ENCODE data around the gene FNBP1L.
A peak's percentile ranks its signal among the peaks of the same experiment; 100 is the strongest.

FNBP1L gene

DNA sequence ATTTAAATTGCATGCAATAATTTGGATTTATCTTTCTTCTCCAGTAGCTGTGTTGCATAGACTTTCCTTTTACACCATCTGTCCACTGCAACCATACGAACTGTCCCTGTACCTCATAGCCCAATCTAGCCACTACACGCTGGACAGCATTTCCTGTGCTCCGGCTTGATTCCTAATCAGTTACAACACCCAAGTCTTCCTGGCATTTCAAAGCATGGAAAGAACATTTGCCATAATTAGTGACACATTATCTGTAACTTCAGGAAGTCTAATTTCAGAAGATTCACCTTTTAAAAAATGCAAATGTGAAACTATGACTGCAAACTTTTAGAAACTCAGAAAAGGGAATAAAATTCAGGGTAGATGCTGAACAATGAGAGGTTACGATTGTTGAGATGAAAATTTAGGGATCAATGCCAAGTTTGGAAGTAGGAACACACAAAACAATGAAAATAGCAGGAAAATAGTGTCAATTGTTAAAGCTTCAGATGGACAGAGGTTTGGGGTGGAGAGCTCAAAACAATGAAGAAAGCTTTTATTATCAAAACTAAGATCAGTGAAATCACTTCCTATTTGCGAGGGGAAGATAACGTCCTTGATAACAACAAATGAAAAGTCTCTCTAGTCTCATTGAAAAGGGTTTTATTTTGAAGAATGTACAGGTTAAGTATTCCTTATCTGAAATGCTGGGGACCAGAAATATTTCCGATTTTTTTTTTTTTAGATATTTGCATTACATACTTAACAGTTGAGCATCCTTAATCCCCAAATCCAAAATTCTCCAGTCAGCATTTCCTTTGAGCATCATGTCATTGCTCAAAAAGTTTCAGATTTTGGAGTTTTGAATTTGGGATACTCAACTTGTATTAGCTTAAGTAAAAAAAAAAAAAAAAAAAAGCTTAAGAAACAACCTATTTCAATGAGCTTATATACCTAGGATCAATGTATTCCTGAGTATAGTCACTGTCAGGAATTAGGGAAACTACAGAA, 107.3 kb downstream of the FNBP1L start:
- Histone ChIP-seq H3K4me1 (ENCODE audit: control insufficient read depth in 1 of 2, insufficient read depth in 2 of 2, low read length in 2 of 2) (peaks cover 34 to 37% of the 10 kb centered on the region in 2 donors), H3K36me3 (ENCODE audit: control insufficient read depth in 1 of 2, insufficient read depth in 2 of 2, low read length in 2 of 2) (peaks cover 11% of the 10 kb centered on the region in 2 donors), H3K9me3 (ENCODE audit: control insufficient read depth in 1 of 2, low read length in 2 of 2) (no peaks in the 10 kb centered on the region), H3K9ac (ENCODE audit: low read depth in 1 of 2, low read length in 2 of 2) (no peak overlapping the region), H3K27me3 (ENCODE audit: control insufficient read depth in 1 of 2, insufficient read depth in 2 of 2, low read length in 2 of 2) (no peaks in the 10 kb centered on the region), H3K27ac (ENCODE audit: low read depth, low read length) (peak overlapping the region; percentile 2), H3K4me3 (ENCODE audit: low read depth in 1 of 2, low read length in 2 of 2) (peak overlapping the region in 1 of 2 donors; percentile 13)

DNA sequence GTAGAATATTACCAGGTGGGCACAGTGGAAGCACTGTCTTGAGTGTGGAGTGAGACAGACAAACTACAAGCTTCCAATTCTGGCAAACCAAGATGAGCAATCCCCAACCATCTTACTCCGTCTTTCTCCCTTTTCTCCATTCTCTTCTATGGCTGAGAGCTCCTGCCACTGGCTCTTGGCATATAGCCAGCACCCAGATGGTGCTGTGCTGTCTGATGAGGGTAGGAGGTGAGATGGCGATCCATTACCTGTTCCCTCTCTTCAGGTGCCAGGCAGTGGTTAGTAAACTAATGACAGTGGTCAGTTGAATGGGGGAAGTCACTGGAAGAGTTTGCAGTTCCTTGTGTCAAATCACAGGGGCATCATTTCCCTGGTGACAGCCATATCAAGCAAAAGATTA, 108.4 kb downstream of the FNBP1L start:
- Histone ChIP-seq H3K27ac (ENCODE audit: low read depth, low read length) (no peak overlapping the region), H3K36me3 (ENCODE audit: control insufficient read depth in 1 of 2, insufficient read depth in 2 of 2, low read length in 2 of 2) (peaks cover 7 to 13% of the 10 kb centered on the region in 2 donors), H3K27me3 (ENCODE audit: control insufficient read depth in 1 of 2, insufficient read depth in 2 of 2, low read length in 2 of 2) (no peaks in the 10 kb centered on the region), H3K4me1 (ENCODE audit: control insufficient read depth in 1 of 2, insufficient read depth in 2 of 2, low read length in 2 of 2) (peaks cover 34 to 37% of the 10 kb centered on the region in 2 donors), H3K4me3 (ENCODE audit: low read depth in 1 of 2, low read length in 2 of 2) (no peak overlapping the region), H3K9me3 (ENCODE audit: control insufficient read depth in 1 of 2, low read length in 2 of 2) (no peaks in the 10 kb centered on the region), H3K9ac (ENCODE audit: low read depth in 1 of 2, low read length in 2 of 2) (no peak overlapping the region)

DNA sequence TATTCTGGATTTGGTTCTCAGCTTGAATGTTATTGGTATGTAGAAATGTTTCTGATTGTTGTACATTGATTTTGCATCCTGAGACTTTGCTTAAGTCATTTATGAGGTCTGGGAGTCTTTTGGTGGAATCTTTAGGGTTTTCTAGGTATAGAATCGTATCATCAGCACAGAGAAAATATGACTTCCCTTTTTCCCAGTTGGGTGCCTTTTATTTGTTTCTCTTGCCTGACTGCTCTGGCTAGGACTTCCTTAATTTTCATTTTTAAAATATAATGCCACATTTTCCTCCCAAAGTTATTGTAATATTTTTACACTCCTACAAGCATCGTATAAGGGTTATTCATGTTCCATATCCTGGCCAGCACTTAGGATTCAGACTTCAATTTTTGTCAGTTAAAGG, 111.1 kb downstream of the FNBP1L start:
- no peak overlapping the region for H3K9ac ChIP-seq (ENCODE audit: low read depth in 1 of 2, low read length in 2 of 2)
- H3K9me3 ChIP-seq (ENCODE audit: control insufficient read depth in 1 of 2, low read length in 2 of 2): no peaks in the 10 kb centered on the region
- peaks cover 10 to 18% of the 10 kb centered on the region in 2 donors for H3K4me1 ChIP-seq (ENCODE audit: control insufficient read depth in 1 of 2, insufficient read depth in 2 of 2, low read length in 2 of 2)
- H3K4me3 ChIP-seq (ENCODE audit: low read depth in 1 of 2, low read length in 2 of 2): no peak overlapping the region
- no peaks in the 10 kb centered on the region for H3K27me3 ChIP-seq (ENCODE audit: control insufficient read depth in 1 of 2, insufficient read depth in 2 of 2, low read length in 2 of 2)
- H3K27ac ChIP-seq (ENCODE audit: low read depth, low read length): no peak overlapping the region
- peaks cover 7 to 24% of the 10 kb centered on the region in 2 donors for H3K36me3 ChIP-seq (ENCODE audit: control insufficient read depth in 1 of 2, insufficient read depth in 2 of 2, low read length in 2 of 2)

DNA sequence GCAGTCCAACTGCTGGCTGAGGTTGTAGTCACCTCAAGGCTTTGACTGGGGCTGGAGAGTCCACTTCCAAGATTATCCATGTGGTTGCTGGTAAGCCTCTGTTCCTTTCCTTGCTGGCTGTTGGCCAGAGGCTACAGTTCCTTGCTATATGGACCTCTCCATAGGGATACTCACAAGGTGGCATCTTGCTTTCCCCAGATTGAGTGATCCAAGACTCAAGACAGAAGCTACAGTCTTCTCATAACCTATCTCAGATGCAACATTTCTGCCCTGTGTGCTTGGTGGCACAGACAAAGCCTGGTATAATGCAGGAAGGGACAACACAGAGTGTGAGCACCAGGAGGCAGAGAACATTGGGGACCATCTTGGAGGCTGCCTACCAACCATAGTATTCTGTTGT, 111.8 kb downstream of the FNBP1L start:
- Histone ChIP-seq H3K4me1 (ENCODE audit: control insufficient read depth in 1 of 2, insufficient read depth in 2 of 2, low read length in 2 of 2) (peaks cover 6 to 12% of the 10 kb centered on the region in 2 donors), H3K9ac (ENCODE audit: low read depth in 1 of 2, low read length in 2 of 2) (no peak overlapping the region), H3K36me3 (ENCODE audit: control insufficient read depth in 1 of 2, insufficient read depth in 2 of 2, low read length in 2 of 2) (peaks cover 7 to 27% of the 10 kb centered on the region in 2 donors), H3K4me3 (ENCODE audit: low read depth in 1 of 2, low read length in 2 of 2) (no peak overlapping the region), H3K27ac (ENCODE audit: low read depth, low read length) (no peak overlapping the region), H3K27me3 (ENCODE audit: control insufficient read depth in 1 of 2, insufficient read depth in 2 of 2, low read length in 2 of 2) (no peaks in the 10 kb centered on the region), H3K9me3 (ENCODE audit: control insufficient read depth in 1 of 2, low read length in 2 of 2) (no peaks in the 10 kb centered on the region)

DNA sequence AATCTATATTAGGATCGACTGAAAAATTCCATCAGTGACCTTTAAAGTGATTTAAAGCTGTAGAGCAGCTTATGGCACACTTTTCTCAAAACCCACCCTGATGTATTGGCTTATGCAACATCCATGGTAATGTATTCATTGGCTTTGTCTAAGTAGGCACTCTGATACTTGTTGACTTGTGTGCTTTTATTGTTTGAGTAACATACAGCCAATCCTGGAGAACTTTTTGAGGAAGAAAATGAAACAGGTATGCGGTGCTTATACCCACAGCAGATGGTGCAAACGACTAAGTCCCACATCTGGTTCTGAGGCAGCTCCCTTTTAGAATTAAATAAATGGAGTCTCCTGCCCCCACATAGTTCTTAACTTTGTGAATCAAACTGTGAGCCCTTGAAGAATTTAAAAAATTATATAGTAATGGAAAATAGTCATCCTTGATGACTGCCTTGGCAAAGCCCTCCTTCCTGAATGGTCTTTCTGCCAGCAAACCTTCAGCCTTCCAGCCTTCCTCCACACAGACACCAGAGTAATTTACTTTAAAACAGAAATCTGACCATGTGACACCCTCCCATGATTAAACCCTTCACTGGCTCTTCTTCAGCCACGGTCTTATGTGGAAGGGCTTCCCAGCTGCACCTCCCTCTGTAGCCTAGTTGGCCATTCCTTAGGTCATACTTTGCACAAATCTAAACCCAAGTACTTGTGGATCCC, 117.7 kb downstream of the FNBP1L start:
- no peak overlapping the region for H3K27ac ChIP-seq (ENCODE audit: low read depth, low read length)
- H3K36me3 ChIP-seq (ENCODE audit: control insufficient read depth in 1 of 2, insufficient read depth in 2 of 2, low read length in 2 of 2): peaks cover 20 to 66% of the 10 kb centered on the region in 2 donors

DNA sequence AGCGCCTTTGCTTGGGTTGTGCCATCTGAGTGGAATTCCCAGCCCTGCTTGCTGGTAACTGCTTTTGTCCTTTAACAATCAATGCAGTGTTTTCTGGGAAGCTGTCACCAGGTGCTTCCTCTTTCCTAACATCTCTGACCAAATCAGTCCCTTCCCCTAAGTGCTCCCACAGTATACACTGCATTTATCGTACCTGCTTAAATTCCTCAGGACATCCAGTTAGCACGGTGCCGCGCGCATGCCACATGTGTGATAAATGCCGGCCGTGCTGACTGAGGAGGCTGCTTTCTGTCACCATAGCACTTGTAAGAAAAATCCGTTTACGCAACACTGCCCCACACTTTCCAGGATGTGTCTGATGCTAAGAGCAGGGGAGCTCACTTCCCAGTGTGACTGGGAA, 118.3 kb downstream of the FNBP1L start:
- Histone ChIP-seq H3K27me3 (ENCODE audit: control insufficient read depth in 1 of 2, insufficient read depth in 2 of 2, low read length in 2 of 2) (no peaks in the 10 kb centered on the region), H3K27ac (ENCODE audit: low read depth, low read length) (no peak overlapping the region)

More for the DNA sequence above, 117.7 kb downstream of the FNBP1L start:
- H3K9ac ChIP-seq (ENCODE audit: low read depth in 1 of 2, low read length in 2 of 2): no peak overlapping the region
- H3K4me3 ChIP-seq (ENCODE audit: low read depth in 1 of 2, low read length in 2 of 2): no peak overlapping the region
- no peaks in the 10 kb centered on the region for H3K9me3 ChIP-seq (ENCODE audit: control insufficient read depth in 1 of 2, low read length in 2 of 2)
- H3K27me3 ChIP-seq (ENCODE audit: control insufficient read depth in 1 of 2, insufficient read depth in 2 of 2, low read length in 2 of 2): no peaks in the 10 kb centered on the region
- peaks cover 3 to 6% of the 10 kb centered on the region in 2 donors for H3K4me1 ChIP-seq (ENCODE audit: control insufficient read depth in 1 of 2, insufficient read depth in 2 of 2, low read length in 2 of 2)

DNA sequence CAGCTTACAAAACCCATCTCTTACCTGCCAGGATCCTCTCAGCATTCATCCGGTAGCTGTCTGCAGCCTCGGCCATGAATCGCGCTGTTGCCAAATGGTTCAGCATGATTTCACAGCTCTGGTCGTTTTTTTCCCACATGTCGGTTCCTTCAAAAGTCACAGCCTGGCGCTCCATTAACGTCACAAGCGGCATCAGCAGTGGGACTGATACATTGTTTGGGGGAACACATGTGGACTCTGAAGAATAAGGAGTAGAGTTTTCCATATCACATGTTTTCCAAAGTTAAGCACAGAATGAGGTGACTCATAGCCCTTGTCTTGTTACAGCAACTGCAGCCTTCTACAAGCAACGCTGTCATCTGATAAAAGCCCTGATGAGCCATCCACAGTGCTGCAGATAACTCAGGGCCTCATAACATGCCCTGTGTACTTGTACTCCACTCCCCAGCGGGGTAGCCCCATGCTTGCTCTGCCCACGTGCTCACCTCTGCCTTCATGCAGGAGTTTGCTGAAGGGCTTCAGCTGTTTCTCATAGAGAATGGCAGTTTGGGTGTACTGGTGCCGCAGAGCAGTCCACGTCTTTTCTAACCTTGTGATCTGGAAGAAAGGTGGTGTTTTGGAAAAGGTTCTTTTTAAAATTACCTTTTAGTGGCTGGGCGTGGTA, 119.5 kb downstream of the FNBP1L start:
- no peaks in the 10 kb centered on the region for H3K27me3 ChIP-seq (ENCODE audit: control insufficient read depth in 1 of 2, insufficient read depth in 2 of 2, low read length in 2 of 2)
- no peaks in the 10 kb centered on the region for H3K9me3 ChIP-seq (ENCODE audit: control insufficient read depth in 1 of 2, low read length in 2 of 2)
- no peak overlapping the region for H3K27ac ChIP-seq (ENCODE audit: low read depth, low read length)
- peaks cover 27 to 68% of the 10 kb centered on the region in 2 donors for H3K36me3 ChIP-seq (ENCODE audit: control insufficient read depth in 1 of 2, insufficient read depth in 2 of 2, low read length in 2 of 2)
- H3K4me3 ChIP-seq (ENCODE audit: low read depth in 1 of 2, low read length in 2 of 2): no peak overlapping the region
- H3K4me1 ChIP-seq (ENCODE audit: control insufficient read depth in 1 of 2, insufficient read depth in 2 of 2, low read length in 2 of 2): peaks cover 3 to 6% of the 10 kb centered on the region in 2 donors
- H3K9ac ChIP-seq (ENCODE audit: low read depth in 1 of 2, low read length in 2 of 2): no peak overlapping the region

More for the DNA sequence above, 118.3 kb downstream of the FNBP1L start:
- no peak overlapping the region for H3K4me3 ChIP-seq (ENCODE audit: low read depth in 1 of 2, low read length in 2 of 2)
- H3K36me3 ChIP-seq (ENCODE audit: control insufficient read depth in 1 of 2, insufficient read depth in 2 of 2, low read length in 2 of 2): peaks cover 20 to 68% of the 10 kb centered on the region in 2 donors
- H3K4me1 ChIP-seq (ENCODE audit: control insufficient read depth in 1 of 2, insufficient read depth in 2 of 2, low read length in 2 of 2): peaks cover 3 to 6% of the 10 kb centered on the region in 2 donors
- H3K9me3 ChIP-seq (ENCODE audit: control insufficient read depth in 1 of 2, low read length in 2 of 2): no peaks in the 10 kb centered on the region
- no peak overlapping the region for H3K9ac ChIP-seq (ENCODE audit: low read depth in 1 of 2, low read length in 2 of 2)

DNA sequence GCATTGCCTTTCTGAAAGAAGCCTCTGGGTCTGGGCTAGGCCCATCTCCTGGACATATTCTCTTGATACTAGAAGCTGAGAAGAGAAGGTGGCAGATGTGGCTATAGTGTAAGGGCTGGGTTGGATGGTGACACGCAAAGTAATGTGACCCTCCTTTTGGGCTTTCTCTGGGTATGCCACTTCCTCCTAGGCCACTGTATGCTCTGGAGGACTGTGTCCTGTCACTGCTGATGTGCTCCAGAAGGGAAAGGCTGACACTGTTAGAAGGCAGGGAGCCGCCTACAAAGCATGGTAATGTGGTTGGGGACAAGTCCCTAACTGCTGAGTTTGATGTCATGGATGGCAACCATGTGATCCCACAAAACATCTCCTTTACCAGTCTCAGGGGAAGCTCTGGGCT, 121.6 kb downstream of the FNBP1L start:
- Histone ChIP-seq H3K27me3 (ENCODE audit: control insufficient read depth in 1 of 2, insufficient read depth in 2 of 2, low read length in 2 of 2) (no peaks in the 10 kb centered on the region), H3K4me1 (ENCODE audit: control insufficient read depth in 1 of 2, insufficient read depth in 2 of 2, low read length in 2 of 2) (peaks cover 3 to 6% of the 10 kb centered on the region in 2 donors), H3K4me3 (ENCODE audit: low read depth in 1 of 2, low read length in 2 of 2) (no peak overlapping the region), H3K9ac (ENCODE audit: low read depth in 1 of 2, low read length in 2 of 2) (no peak overlapping the region), H3K27ac (ENCODE audit: low read depth, low read length) (no peak overlapping the region), H3K9me3 (ENCODE audit: control insufficient read depth in 1 of 2, low read length in 2 of 2) (no peaks in the 10 kb centered on the region), H3K36me3 (ENCODE audit: control insufficient read depth in 1 of 2, insufficient read depth in 2 of 2, low read length in 2 of 2) (peaks cover 32 to 76% of the 10 kb centered on the region in 2 donors)

DNA sequence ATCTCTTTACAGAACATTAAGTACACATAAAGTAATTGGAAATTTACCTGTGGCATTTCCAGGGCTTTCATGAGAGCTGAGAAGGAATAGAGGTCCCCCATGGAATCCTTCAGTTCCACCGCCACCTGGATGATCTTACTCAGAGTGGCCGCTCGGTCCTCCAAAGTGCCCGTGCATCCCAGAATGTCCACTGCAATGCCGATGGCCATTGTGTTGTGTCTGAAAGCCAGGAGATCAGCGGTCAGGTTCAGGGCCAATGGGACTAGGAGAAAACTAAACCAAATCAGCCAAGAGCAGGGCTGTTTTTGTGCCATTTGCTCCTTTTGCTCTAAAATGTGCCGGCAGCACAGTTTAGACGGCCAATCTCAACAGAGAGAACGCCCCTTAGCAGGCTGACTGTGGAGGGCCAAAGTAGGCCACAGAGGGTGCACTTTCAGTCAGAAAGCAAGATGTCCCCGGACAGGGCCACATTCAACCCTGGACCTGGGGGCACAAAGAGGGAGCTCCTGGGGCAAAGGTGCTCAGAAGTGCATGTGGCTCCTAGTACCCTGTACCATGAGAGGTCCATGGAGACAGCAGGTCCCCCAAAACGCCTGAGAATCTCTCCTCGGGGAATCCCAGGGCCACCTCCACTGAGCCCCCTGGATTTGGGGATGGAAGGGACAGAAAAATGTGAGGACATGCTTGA, 123.8 kb downstream of the FNBP1L start:
- no peaks in the 10 kb centered on the region for H3K27me3 ChIP-seq (ENCODE audit: control insufficient read depth in 1 of 2, insufficient read depth in 2 of 2, low read length in 2 of 2)
- H3K9me3 ChIP-seq (ENCODE audit: control insufficient read depth in 1 of 2, low read length in 2 of 2): no peaks in the 10 kb centered on the region
- no peak overlapping the region for H3K9ac ChIP-seq (ENCODE audit: low read depth in 1 of 2, low read length in 2 of 2)
- no peak overlapping the region for H3K4me3 ChIP-seq (ENCODE audit: low read depth in 1 of 2, low read length in 2 of 2)
- no peak overlapping the region for H3K27ac ChIP-seq (ENCODE audit: low read depth, low read length)
- peaks cover 3 to 6% of the 10 kb centered on the region in 2 donors for H3K4me1 ChIP-seq (ENCODE audit: control insufficient read depth in 1 of 2, insufficient read depth in 2 of 2, low read length in 2 of 2)
- peaks cover 30 to 74% of the 10 kb centered on the region in 2 donors for H3K36me3 ChIP-seq (ENCODE audit: control insufficient read depth in 1 of 2, insufficient read depth in 2 of 2, low read length in 2 of 2)

Data from duodenal mucosa (tissue), 2 donors.